Ascending aorta (tissue), 2 donors: ENCODE measurements around the gene ACTG2. TPM values are rescaled to one million over a fixed set of nuclear protein-coding genes. Genes with fewer than 3 reads are reported as not detected.

ENCODE experiments used
- DNase-seq, 2 donors: peaks; one replicate each; pipeline ENCODE4 v3.0.0-alpha.2; 2019; ENCODE audit warnings: low spot score in 2 of 2
- H3K27ac ChIP-seq, 2 donors: fragments of 200-600 bp; sonication (generic); one replicate each; pipeline ENCODE4 v1.5.1; 2016 to 2017; ENCODE audit warnings: mild to moderate bottlenecking in 1 of 2
- H3K27me3 ChIP-seq: fragments of 200-600 bp; sonication (generic); one replicate; pipeline ENCODE4 v1.5.1; 2017
- H3K36me3 ChIP-seq, 2 donors: fragments of 200-600 bp; sonication (generic); one replicate each; pipeline ENCODE4 v1.5.1; 2016
- H3K4me1 ChIP-seq, 2 donors: fragments of 200-600 bp; sonication (generic); one replicate each; pipeline ENCODE4 v1.5.1; 2016 to 2017; ENCODE audit warnings: mild to moderate bottlenecking in 1 of 2
- H3K4me3 ChIP-seq, 2 donors: fragments of 200-600 bp; sonication (generic); one replicate each; pipeline ENCODE4 v1.5.1; 2016 to 2017; ENCODE audit warnings: mild to moderate bottlenecking in 1 of 2
- H3K9me3 ChIP-seq, 2 donors: fragments of 200-600 bp; sonication (generic); one replicate each; pipeline ENCODE4 v1.5.1; 2016
- intact Hi-C: fragments of 100-400 bp; cut with DNase I; formaldehyde crosslinking; loops from one replicate; pipeline ENCODE4 v1.15.1; 2023
- total RNA-seq: library from RNA; depleted of rRNA; stranded (reverse); fragments of >200 nt; gene quantifications from one replicate; pipeline ENCODE4 v1.1.0, GENCODE V29; 2016
- TF ChIP-seq, protein P1 (sequence below), 3 experiments: fragments of 200-600 bp in 2 of 3; fragments of 450-650 bp in 1 of 3; sonication (generic) in 2 of 3; IDR thresholded peaks; one replicate each; pipeline ENCODE4 v1.5.1; 2016 to 2019; ENCODE audit warnings: antibody characterized with exemption in 3 of 3, mild to moderate bottlenecking in 1 of 3, moderate library complexity in 1 of 3

ACTG2 gene
- total RNA-seq, 1 donor from 2014 or later, result 134 TPM

DNA sequence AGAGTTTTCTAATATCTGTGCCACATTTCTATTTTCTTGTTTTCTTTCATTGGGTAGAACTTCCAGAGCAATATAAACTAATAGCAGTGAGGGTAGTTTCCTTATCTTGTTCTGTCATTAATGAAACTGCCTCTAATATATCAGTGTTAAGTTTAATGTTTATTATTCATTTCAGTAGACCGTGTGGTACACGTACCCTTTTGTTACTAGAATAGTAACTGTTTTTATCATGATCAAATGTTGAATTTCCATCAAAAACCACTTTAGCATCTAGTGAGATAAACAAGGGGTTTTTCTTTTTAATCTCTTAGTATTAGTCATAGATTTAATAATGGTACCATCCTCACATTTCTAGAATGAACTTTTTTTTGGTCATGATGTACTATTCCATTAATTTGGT lies 49.9 kb downstream of the ACTG2 start:
- no peak for DNase-seq
- H3K9me3 ChIP-seq, result no peaks in the 10 kb centered on the region
- H3K27me3 ChIP-seq, result no peaks in the 10 kb centered on the region
- no peaks in the 10 kb centered on the region for H3K4me1 ChIP-seq
- no peak overlapping the region for H3K4me3 ChIP-seq
- intact Hi-C loops, result no loop called here
- TF ChIP-seq, protein P1, sequence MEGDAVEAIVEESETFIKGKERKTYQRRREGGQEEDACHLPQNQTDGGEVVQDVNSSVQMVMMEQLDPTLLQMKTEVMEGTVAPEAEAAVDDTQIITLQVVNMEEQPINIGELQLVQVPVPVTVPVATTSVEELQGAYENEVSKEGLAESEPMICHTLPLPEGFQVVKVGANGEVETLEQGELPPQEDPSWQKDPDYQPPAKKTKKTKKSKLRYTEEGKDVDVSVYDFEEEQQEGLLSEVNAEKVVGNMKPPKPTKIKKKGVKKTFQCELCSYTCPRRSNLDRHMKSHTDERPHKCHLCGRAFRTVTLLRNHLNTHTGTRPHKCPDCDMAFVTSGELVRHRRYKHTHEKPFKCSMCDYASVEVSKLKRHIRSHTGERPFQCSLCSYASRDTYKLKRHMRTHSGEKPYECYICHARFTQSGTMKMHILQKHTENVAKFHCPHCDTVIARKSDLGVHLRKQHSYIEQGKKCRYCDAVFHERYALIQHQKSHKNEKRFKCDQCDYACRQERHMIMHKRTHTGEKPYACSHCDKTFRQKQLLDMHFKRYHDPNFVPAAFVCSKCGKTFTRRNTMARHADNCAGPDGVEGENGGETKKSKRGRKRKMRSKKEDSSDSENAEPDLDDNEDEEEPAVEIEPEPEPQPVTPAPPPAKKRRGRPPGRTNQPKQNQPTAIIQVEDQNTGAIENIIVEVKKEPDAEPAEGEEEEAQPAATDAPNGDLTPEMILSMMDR (IDR thresholded peaks at IDR 0.05), result no peak
- peaks cover 24 to 42% of the 10 kb centered on the region in 2 donors for H3K36me3 ChIP-seq
- H3K27ac ChIP-seq, result no peak overlapping the region

DNA sequence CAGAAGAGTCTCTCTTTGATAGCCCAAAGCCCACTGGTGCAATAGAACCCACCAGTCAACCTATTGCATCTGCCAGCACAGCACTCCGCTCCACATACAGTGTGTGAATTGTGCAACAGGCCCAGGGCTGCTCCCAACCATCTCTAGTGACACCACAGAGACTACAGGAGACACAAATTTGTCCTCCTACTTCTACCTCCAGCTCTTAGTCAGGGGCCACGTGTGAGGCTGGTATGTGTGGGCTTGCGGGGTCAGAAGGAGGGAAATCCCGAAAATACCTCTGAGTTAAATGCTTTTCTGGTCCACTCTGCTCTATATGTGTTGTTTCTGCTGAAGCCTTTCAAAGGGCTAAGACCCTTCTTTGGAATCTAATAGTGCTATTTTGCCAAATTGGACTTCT lies 51.9 kb downstream of the ACTG2 start:
- TF ChIP-seq, protein P1 (IDR thresholded peaks at IDR 0.05), result no peak
- H3K9me3 ChIP-seq, result no peaks in the 10 kb centered on the region
- no peaks in the 10 kb centered on the region for H3K4me1 ChIP-seq
- DNase-seq, result no peak
- H3K36me3 ChIP-seq, result peaks cover 29 to 62% of the 10 kb centered on the region in 2 donors
- intact Hi-C loops, result no loop called here
- H3K4me3 ChIP-seq, result no peak overlapping the region
- H3K27ac ChIP-seq, result no peak overlapping the region
- H3K27me3 ChIP-seq, result no peaks in the 10 kb centered on the region

DNA sequence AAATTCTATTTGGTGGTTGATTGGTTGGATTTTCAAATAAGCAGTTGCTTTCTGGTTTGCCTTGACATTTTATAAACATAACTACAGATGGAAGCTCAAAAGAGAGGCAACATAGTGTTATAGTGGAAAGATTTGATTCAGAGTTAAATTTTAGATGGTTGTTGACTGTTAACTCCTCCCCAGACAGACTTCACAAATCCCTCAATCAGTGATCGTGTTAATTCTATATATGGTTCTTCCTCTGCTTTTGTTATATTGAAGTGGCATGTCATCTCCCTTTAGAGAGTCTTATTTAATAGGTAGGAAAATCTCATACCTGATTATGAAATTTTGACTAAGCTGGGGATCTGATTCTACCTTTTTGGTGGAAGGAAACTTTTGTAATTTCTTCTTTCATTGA lies 53.4 kb downstream of the ACTG2 start:
- TF ChIP-seq, protein P1 (IDR thresholded peaks at IDR 0.05), result no peak
- intact Hi-C loops, result no loop called here
- H3K36me3 ChIP-seq, result peaks cover 37 to 76% of the 10 kb centered on the region in 2 donors

DNA sequence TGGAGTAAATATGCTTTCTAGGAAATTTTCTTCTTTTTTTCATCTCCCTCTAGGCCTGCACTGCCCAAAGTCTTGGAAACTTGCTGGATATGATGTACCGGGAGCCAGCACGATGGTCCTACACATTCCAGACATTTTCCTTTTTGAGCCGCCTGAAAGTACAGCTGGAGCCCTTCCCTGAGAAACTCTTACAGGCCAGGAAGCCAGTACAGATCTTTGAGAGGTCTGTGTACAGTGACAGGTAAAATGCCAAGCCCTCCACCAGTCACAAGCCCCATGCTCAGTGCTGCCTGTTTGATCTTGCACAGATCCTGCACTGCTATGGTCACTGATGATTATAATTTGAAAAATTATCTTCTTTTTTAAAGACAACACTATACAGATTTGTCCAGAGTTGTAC lies 53.9 kb downstream of the ACTG2 start:
- intact Hi-C loops, result no loop called here
- Histone ChIP-seq H3K27ac (no peak overlapping the region), H3K9me3 (no peaks in the 10 kb centered on the region), H3K36me3 (peaks cover 37 to 80% of the 10 kb centered on the region in 2 donors), H3K27me3 (no peaks in the 10 kb centered on the region), H3K4me3 (no peak overlapping the region), H3K4me1 (no peaks in the 10 kb centered on the region)
- TF ChIP-seq, protein P1 (IDR thresholded peaks at IDR 0.05), result no peak
- DNase-seq, result no peak

More for the DNA sequence above, 53.4 kb downstream of the ACTG2 start:
- no peaks in the 10 kb centered on the region for H3K9me3 ChIP-seq
- no peak overlapping the region for H3K4me3 ChIP-seq
- DNase-seq, result no peak
- H3K4me1 ChIP-seq, result no peaks in the 10 kb centered on the region
- no peaks in the 10 kb centered on the region for H3K27me3 ChIP-seq
- no peak overlapping the region for H3K27ac ChIP-seq

DNA sequence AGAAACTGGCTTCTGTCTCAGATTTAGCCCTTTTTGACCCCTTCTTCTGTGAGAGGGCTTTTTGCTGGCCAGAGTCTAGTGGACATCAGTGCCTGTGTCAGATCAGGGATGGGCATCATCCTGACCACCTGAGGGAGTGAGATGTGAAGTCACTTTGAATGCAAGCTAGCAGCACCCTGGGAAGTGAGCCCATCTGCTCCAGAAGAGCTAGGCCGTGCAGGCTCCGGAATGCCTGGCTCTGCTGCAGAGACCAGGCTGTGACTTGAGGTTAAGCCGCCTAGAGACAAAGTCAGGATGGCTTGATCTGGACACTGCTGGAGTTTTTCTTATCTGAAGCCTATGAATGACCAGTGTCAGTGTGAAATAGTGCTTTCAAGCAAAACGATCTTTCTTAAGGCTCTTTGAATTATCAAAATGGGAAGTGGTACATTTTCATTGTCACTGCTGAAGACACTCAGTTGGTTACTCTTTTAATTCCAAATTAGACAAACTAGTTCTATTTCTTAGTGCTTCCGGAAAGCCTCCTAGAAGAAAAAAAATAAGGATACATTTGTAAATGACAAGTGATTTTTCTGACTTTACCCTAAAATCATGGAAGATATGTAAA lies 54.7 kb downstream of the ACTG2 start:
- intact Hi-C loops, result no loop called here
- peaks cover 39 to 82% of the 10 kb centered on the region in 2 donors for H3K36me3 ChIP-seq
- TF ChIP-seq, protein P1 (IDR thresholded peaks at IDR 0.05), result no peak
- no peak for DNase-seq
- H3K4me3 ChIP-seq, result no peak overlapping the region
- H3K4me1 ChIP-seq, result no peaks in the 10 kb centered on the region
- H3K27me3 ChIP-seq, result no peaks in the 10 kb centered on the region
- H3K9me3 ChIP-seq, result no peaks in the 10 kb centered on the region
- no peak overlapping the region for H3K27ac ChIP-seq

DNA sequence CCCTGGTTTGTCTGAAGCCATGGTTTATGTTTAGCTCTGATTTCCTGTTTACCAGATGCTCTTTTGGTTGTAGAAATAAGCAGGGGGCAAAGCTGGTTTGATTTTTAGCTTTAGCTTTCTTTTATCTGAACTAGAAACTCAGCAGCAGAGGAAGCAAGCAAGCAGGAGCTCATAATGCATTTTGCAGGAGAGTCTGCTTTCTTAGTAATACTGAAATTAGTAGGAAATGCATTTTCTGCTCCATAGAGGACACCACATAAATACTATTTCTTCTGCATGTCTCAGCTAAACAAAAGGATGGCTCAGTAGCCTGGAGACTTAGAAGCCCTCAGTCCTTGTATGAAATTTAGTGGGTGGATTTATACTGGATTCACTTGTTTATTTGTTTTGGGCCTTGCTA lies 57.0 kb downstream of the ACTG2 start:
- no peaks in the 10 kb centered on the region for H3K27me3 ChIP-seq
- H3K36me3 ChIP-seq, result peaks cover 41 to 83% of the 10 kb centered on the region in 2 donors
- no peaks in the 10 kb centered on the region for H3K4me1 ChIP-seq
- intact Hi-C loops, result no loop called here
- TF ChIP-seq, protein P1 (IDR thresholded peaks at IDR 0.05), result no peak
- no peak for DNase-seq
- no peak overlapping the region for H3K4me3 ChIP-seq
- H3K9me3 ChIP-seq, result no peaks in the 10 kb centered on the region
- no peak overlapping the region for H3K27ac ChIP-seq
